AG10803 (cell line): ENCODE measurements around the gene RAB4B.
"Not testable (repeated sequence)": the region's sequence is repeated elsewhere in the genome, so short reads cannot be mapped to it uniquely, and the experiment has no call there.

Experiments used
- DNase-seq: peaks from one replicate; pipeline ENCODE4 v3.0.0; 2010; ENCODE audit warnings: low read depth
- H3K4me3 ChIP-seq: 2 replicates; pipeline ENCODE4 v1.5.1; 2011; ENCODE audit warnings: mild to moderate bottlenecking, low read length, control low read depth
- CTCF ChIP-seq: conservative IDR thresholded peaks from 2 replicates; pipeline ENCODE4 v1.5.1; 2011; ENCODE audit warnings: mild to moderate bottlenecking, low read length, control low read depth, inconsistent platforms

RAB4B gene

GRCh38 chr19:40762754-40763470, 15.1 kb upstream of the RAB4B start:
- TF ChIP-seq CTCF, result no peak
- no peak for DNase-seq
- no peak overlapping the region for H3K4me3 ChIP-seq

- no peak for DNase-seq
- no peak for TF ChIP-seq CTCF
- no peak overlapping the region for H3K4me3 ChIP-seq
These were observed 14.5 kb upstream of the RAB4B start for GRCh38 chr19:40763526-40763925.

- H3K4me3 ChIP-seq, result no peak overlapping the region
- TF ChIP-seq CTCF, result no peak
- DNase-seq, result no peak
These were observed 14.1 kb upstream of the RAB4B start for GRCh38 chr19:40763963-40764362.

GRCh38 chr19:40766385-40766784, 11.7 kb upstream of the RAB4B start:
- DNase-seq, H3K4me3 ChIP-seq: not testable (repeated sequence)

GRCh38 chr19:40768869-40769268, 9.2 kb upstream of the RAB4B start:
- no peak for DNase-seq
- H3K4me3 ChIP-seq, result no peak overlapping the region
- no peak for TF ChIP-seq CTCF

GRCh38 chr19:40771101-40771862, 6.8 kb upstream of the RAB4B start:
- not testable (repeated sequence) for DNase-seq, H3K4me3 ChIP-seq

GRCh38 chr19:40774916-40775631, 3.0 kb upstream of the RAB4B start, which contains the start of gene MIA:
Gene MIA, plus strand, starts transcription at chr19:40775521. Its CDS starts 22 bp downstream, at chr19:40775543.
- TF ChIP-seq CTCF, result no peak
- no peak within 1 kb of the TSS for H3K4me3 ChIP-seq
- no peak for DNase-seq

GRCh38 chr19:40775632-40776022, 2.4 kb upstream of the RAB4B start:
- H3K4me3 ChIP-seq, result no peak overlapping the region
- DNase-seq, result no peak
- no peak for TF ChIP-seq CTCF
